IMR-90 (cell line): ENCODE measurements around the gene SHC4.

Source experiments
- BHLHE40 ChIP-seq: fragments of 150-350 bp; IDR thresholded peaks from 2 replicates; pipeline ENCODE4 v1.6.1; 2016; ENCODE audit warnings: mild to moderate bottlenecking, low read depth, low read length
- CEBPB ChIP-seq: IDR thresholded peaks from 2 replicates; pipeline ENCODE4 v1.6.1; 2012; ENCODE audit warnings: low read depth, low read length, improper control_type of control experiment
- MAFK ChIP-seq: IDR thresholded peaks from 2 replicates; pipeline ENCODE4 v1.6.1; 2012; ENCODE audit warnings: low read depth, low read length, improper control_type of control experiment
- MXI1 ChIP-seq: IDR thresholded peaks from 2 replicates; pipeline ENCODE4 v1.6.1; 2012; ENCODE audit warnings: low read depth, mild to moderate bottlenecking, low read length, moderate library complexity, borderline replicate concordance
- POLR2A ChIP-seq: IDR thresholded peaks from 2 replicates; pipeline ENCODE4 v1.6.1; 2012; ENCODE audit warnings: mild to moderate bottlenecking, low read depth, low read length
- RAD21 ChIP-seq: IDR thresholded peaks from 2 replicates; pipeline ENCODE4 v1.6.1; 2012; ENCODE audit warnings: low read length, improper control_type of control experiment
- RCOR1 ChIP-seq: IDR thresholded peaks from 2 replicates; pipeline ENCODE4 v1.6.1; 2012; ENCODE audit warnings: mild to moderate bottlenecking, low read length, improper control_type of control experiment; ENCODE audit not compliant: insufficient replicate concordance
- RFX5 ChIP-seq: IDR thresholded peaks from 2 replicates; pipeline ENCODE4 v1.8.0; 2012; ENCODE audit warnings: low read depth, mild to moderate bottlenecking, low read length, moderate library complexity
- SMC3 ChIP-seq: fragments of 150-350 bp; IDR thresholded peaks from 2 replicates; pipeline ENCODE4 v1.6.1; 2016; ENCODE audit warnings: low read depth, mild to moderate bottlenecking, antibody characterized with exemption, low read length, moderate library complexity
- TF ChIP-seq, protein P1 (sequence below): conservative IDR thresholded peaks from 2 replicates; pipeline ENCODE4 v1.5.1; 2012; ENCODE audit warnings: mild to moderate bottlenecking, low read depth, low read length, improper control_type of control experiment
- TF ChIP-seq, protein P2 (sequence below): fragments of 150-350 bp; IDR thresholded peaks from 2 replicates; pipeline ENCODE4 v1.6.1; 2016; ENCODE audit warnings: low read depth, mild to moderate bottlenecking, low read length, moderate library complexity, borderline replicate concordance
- TF ChIP-seq, protein P3 (sequence below): fragments of 150-350 bp; IDR thresholded peaks from 2 replicates; pipeline ENCODE4 v1.6.1; 2017; ENCODE audit warnings: mild to moderate bottlenecking, antibody characterized with exemption, low read length, low read depth

DNA sequence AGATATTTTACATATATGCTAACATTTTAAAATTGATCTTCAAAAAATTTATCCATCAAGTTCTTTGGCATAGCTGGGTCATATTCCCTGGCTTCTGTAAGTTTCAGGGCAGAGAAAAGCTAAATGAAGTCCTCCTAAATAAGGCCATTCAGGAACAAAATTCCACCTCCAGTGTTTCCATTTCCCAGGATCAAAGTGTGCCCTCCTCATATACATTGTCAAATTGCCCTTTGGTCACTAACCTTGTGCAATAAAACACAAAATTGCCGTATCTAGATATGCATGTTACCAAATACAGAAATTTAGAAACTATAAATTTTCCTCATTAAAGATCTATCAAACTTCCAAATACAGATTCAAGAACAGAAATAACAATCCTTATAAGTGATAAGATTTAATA, 163.5 kb downstream of the SHC4 start:
- TF ChIP-seq, protein P1, sequence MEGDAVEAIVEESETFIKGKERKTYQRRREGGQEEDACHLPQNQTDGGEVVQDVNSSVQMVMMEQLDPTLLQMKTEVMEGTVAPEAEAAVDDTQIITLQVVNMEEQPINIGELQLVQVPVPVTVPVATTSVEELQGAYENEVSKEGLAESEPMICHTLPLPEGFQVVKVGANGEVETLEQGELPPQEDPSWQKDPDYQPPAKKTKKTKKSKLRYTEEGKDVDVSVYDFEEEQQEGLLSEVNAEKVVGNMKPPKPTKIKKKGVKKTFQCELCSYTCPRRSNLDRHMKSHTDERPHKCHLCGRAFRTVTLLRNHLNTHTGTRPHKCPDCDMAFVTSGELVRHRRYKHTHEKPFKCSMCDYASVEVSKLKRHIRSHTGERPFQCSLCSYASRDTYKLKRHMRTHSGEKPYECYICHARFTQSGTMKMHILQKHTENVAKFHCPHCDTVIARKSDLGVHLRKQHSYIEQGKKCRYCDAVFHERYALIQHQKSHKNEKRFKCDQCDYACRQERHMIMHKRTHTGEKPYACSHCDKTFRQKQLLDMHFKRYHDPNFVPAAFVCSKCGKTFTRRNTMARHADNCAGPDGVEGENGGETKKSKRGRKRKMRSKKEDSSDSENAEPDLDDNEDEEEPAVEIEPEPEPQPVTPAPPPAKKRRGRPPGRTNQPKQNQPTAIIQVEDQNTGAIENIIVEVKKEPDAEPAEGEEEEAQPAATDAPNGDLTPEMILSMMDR: no peak
- no peak for TF ChIP-seq RCOR1
- TF ChIP-seq POLR2A: no peak
- TF ChIP-seq MXI1: no peak
- no peak for TF ChIP-seq SMC3
- TF ChIP-seq RAD21: no peak
- TF ChIP-seq, protein P2, sequence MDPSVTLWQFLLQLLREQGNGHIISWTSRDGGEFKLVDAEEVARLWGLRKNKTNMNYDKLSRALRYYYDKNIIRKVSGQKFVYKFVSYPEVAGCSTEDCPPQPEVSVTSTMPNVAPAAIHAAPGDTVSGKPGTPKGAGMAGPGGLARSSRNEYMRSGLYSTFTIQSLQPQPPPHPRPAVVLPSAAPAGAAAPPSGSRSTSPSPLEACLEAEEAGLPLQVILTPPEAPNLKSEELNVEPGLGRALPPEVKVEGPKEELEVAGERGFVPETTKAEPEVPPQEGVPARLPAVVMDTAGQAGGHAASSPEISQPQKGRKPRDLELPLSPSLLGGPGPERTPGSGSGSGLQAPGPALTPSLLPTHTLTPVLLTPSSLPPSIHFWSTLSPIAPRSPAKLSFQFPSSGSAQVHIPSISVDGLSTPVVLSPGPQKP: no peak
- no peak for TF ChIP-seq RFX5
- no peak for TF ChIP-seq CEBPB
- TF ChIP-seq BHLHE40: no peak
- no peak for TF ChIP-seq MAFK
- TF ChIP-seq, protein P3, sequence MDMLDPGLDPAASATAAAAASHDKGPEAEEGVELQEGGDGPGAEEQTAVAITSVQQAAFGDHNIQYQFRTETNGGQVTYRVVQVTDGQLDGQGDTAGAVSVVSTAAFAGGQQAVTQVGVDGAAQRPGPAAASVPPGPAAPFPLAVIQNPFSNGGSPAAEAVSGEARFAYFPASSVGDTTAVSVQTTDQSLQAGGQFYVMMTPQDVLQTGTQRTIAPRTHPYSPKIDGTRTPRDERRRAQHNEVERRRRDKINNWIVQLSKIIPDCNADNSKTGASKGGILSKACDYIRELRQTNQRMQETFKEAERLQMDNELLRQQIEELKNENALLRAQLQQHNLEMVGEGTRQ: no peak
